KMS-11 (cell line): Measurements from ENCODE around the gene NELFA.

Experiments used
- H2AFZ ChIP-seq: fragments of 200-600 bp; sonication (generic); 2 replicates; pipeline ENCODE4 v1.6.1; 2016; ENCODE audit warnings: antibody characterized with exemption, mixed run types, low read depth
- H3K27ac ChIP-seq: fragments of 200-600 bp; sonication (generic); 2 replicates; pipeline ENCODE4 v1.6.1; 2016; ENCODE audit warnings: mild to moderate bottlenecking, mixed run types
- H3K27me3 ChIP-seq: fragments of 200-600 bp; sonication (generic); 2 replicates; pipeline ENCODE4 v1.6.1; 2017; ENCODE audit warnings: mild to moderate bottlenecking, low read depth, mixed run types, moderate library complexity; ENCODE audit not compliant: insufficient read depth
- H3K36me3 ChIP-seq: fragments of 200-600 bp; sonication (generic); 2 replicates; pipeline ENCODE4 v1.6.1; 2017; ENCODE audit warnings: mild to moderate bottlenecking, mixed run types; ENCODE audit not compliant: insufficient read depth
- H3K4me1 ChIP-seq: fragments of 200-600 bp; sonication (generic); 2 replicates; pipeline ENCODE4 v1.6.1; 2016; ENCODE audit warnings: mild to moderate bottlenecking, low read depth, mixed run types; ENCODE audit not compliant: poor library complexity, severe bottlenecking
- H3K4me2 ChIP-seq: fragments of 200-600 bp; sonication (generic); 2 replicates; pipeline ENCODE4 v1.7.0; 2016; ENCODE audit warnings: mild to moderate bottlenecking, mixed run types
- H3K4me3 ChIP-seq: fragments of 200-600 bp; sonication (generic); IDR thresholded peaks from 2 replicates; pipeline ENCODE4 v1.6.1; 2017; ENCODE audit warnings: low read depth, low read length, mixed read lengths; ENCODE audit not compliant: insufficient read depth
- H3K79me2 ChIP-seq: fragments of 200-600 bp; sonication (generic); 2 replicates; pipeline ENCODE4 v1.6.1; 2016; ENCODE audit warnings: low read depth, mixed run types; ENCODE audit not compliant: insufficient read depth
- H3K9ac ChIP-seq: fragments of 200-600 bp; sonication (generic); 2 replicates; pipeline ENCODE4 v1.6.1; 2016; ENCODE audit warnings: mild to moderate bottlenecking, mixed run types
- H4K20me1 ChIP-seq: fragments of 200-600 bp; sonication (generic); 2 replicates; pipeline ENCODE4 v1.6.1; 2016; ENCODE audit warnings: mild to moderate bottlenecking, mixed run types; ENCODE audit not compliant: insufficient read depth
- CTCF ChIP-seq: fragments of 200-600 bp; sonication (generic); conservative IDR thresholded peaks from 2 replicates; pipeline ENCODE4 v1.6.1; 2017; ENCODE audit warnings: low read depth, mild to moderate bottlenecking, antibody characterized with exemption, low read length, moderate library complexity, mixed read lengths

The NELFA gene

GRCh38 chr4:1987296-1987695 lies 21.5 kb downstream of the NELFA start:
- no peaks in the 10 kb centered on the region for H3K27me3 ChIP-seq
- no peaks in the 10 kb centered on the region for H3K79me2 ChIP-seq
- H3K4me2 ChIP-seq: no peak overlapping the region
- H4K20me1 ChIP-seq: no peaks in the 10 kb centered on the region
- H3K27ac ChIP-seq: no peak overlapping the region
- no peaks in the 10 kb centered on the region for H3K4me1 ChIP-seq
- H3K36me3 ChIP-seq: no peaks in the 10 kb centered on the region
- no peak overlapping the region for H3K4me3 ChIP-seq
- no peak for TF ChIP-seq CTCF
- no peak overlapping the region for H3K9ac ChIP-seq
- H2AFZ ChIP-seq: no peak overlapping the region

GRCh38 chr4:1986578-1987210 lies 22.1 kb downstream of the NELFA start:
- Histone ChIP-seq H3K4me1 (no peaks in the 10 kb centered on the region), H3K36me3 (no peaks in the 10 kb centered on the region), H3K9ac (no peak overlapping the region), H3K27me3 (no peaks in the 10 kb centered on the region), H3K4me3 (no peak overlapping the region), H3K27ac (no peak overlapping the region), H3K79me2 (no peaks in the 10 kb centered on the region), H2AFZ (no peak overlapping the region), H3K4me2 (no peak overlapping the region), H4K20me1 (no peaks in the 10 kb centered on the region)
- TF ChIP-seq CTCF: no peak

DNA sequence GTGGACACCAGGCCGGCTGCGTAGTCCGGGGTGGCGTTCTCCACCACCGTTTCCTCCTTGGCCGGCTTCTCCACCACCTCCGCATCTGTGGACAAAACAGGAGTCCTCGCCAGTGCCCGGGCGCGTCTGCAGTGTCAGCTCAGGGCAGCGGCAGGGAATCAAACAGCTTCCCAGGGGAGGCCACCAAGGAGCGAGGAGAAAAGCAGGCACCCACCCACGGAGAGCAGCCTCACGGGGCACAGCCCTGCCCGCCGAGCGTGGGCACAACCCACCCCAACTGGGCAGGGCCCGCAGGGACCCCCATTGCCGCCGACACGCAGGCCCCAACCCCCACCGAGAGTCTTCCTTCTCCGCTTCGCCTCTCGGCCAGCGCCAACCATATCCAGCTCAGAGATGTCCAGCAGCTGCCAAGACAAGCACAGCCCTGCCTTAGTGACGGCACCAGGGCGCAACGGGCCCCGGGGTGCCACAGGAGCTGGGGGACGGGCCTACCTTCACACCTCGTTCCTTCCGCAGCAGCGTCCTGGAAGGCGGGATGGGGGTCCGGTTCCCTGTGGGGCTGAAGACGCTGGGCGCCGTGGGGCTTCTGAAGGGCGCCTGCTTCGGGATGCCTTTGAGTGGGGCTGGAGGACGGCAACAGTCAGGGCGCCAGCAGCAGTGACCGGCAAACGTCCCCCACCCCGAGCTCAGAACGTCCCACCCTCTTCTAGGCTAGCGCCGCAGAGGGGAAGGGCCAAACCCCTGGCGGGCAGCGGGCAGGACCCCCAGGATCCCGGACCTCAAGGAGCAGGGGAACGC lies 22.8 kb downstream of the NELFA start:
- H3K27me3 ChIP-seq: no peaks in the 10 kb centered on the region
- H3K4me1 ChIP-seq: no peaks in the 10 kb centered on the region
- H4K20me1 ChIP-seq: no peaks in the 10 kb centered on the region
- no peak overlapping the region for H3K9ac ChIP-seq
- H3K36me3 ChIP-seq: no peaks in the 10 kb centered on the region
- H3K79me2 ChIP-seq: no peaks in the 10 kb centered on the region
- no peak overlapping the region for H3K4me2 ChIP-seq
- TF ChIP-seq CTCF: no peak
- no peak overlapping the region for H3K4me3 ChIP-seq
- no peak overlapping the region for H2AFZ ChIP-seq
- H3K27ac ChIP-seq: no peak overlapping the region

DNA sequence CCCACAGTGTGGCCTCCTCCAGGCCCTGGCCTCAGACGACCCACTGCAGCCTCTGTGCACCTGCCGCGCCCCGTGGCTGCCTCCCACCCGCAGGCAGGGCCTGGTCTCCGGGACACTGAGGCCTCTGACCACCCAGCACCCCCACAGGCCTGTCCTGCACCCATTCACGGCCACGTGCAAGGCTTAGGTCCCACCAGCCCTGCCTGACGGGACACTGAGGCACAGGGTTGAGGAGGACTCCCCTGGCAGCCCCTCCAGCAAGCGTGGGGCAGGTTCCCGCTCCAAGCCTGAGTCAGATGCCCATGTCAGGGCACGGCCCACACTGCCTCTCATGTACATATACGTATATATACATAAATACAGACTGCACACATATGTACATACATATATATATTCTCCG lies 23.5 kb downstream of the NELFA start:
- Histone ChIP-seq H3K4me3 (no peak overlapping the region), H3K27ac (no peak overlapping the region), H3K4me1 (no peaks in the 10 kb centered on the region), H3K4me2 (no peak overlapping the region), H4K20me1 (no peaks in the 10 kb centered on the region), H3K9ac (no peak overlapping the region), H3K36me3 (no peaks in the 10 kb centered on the region), H2AFZ (no peak overlapping the region), H3K27me3 (no peaks in the 10 kb centered on the region), H3K79me2 (no peaks in the 10 kb centered on the region)
- TF ChIP-seq CTCF: no peak
